K562 (cell line): ENCODE data around the gene MRPL2. TPM values are rescaled to one million over a fixed set of nuclear protein-coding genes. Genes with fewer than 3 reads are reported as not detected.
A peak's percentile ranks its signal among the peaks of the same experiment; 100 is the strongest.

Experiments
- CAMTA2 ChIP-seq: fragments of 250-450 bp; sonication (Bioruptor Pico); conservative IDR thresholded peaks from 2 replicates; pipeline ENCODE4 v1.5.1; 2022
- CEBPG ChIP-seq, 3 experiments: fragments of 200-800 bp in 1 of 3; sonication (Bioruptor generic) in 1 of 3; sonication (generic) in 1 of 3; formaldehyde crosslinking in 1 of 3; IDR thresholded peaks in 2 of 3; conservative IDR thresholded peaks in 1 of 3; 2 replicates each; pipeline versions ENCODE4 v1.6.1 to v1.8.0; 2016 to 2022; ENCODE audit warnings: missing compliant biosample characterization in 2 of 3, missing genetic modification characterization in 2 of 3, mild to moderate bottlenecking in 1 of 3, missing genetic modification reagents in 1 of 3
- FOS ChIP-seq: IDR thresholded peaks from 3 replicates; pipeline ENCODE4 v1.6.1; 2011; ENCODE audit not compliant: insufficient read length; ENCODE audit errors: extremely low read depth
- GABPB1 ChIP-seq: sonication (generic); formaldehyde crosslinking; IDR thresholded peaks from 2 replicates; pipeline ENCODE4 v1.8.0; 2022; ENCODE audit warnings: mild to moderate bottlenecking, missing genetic modification reagents
- ILF3 ChIP-seq: fragments of 450-650 bp; IDR thresholded peaks from 2 replicates; pipeline ENCODE4 v1.6.1; 2018; ENCODE audit warnings: antibody characterized with exemption, mild to moderate bottlenecking, moderate library complexity, borderline replicate concordance
- KDM1A ChIP-seq, 2 experiments: fragments of 450-650 bp; IDR thresholded peaks; 2 replicates each; pipeline ENCODE4 v1.6.1; 2016; ENCODE audit warnings: mild to moderate bottlenecking in 2 of 2
- MCM7 ChIP-seq, 2 experiments: fragments of 450-650 bp; IDR thresholded peaks; 2 replicates each; pipeline ENCODE4 v1.6.1; 2016 to 2018
- NR2F6 ChIP-seq: fragments of 450-650 bp; formaldehyde crosslinking; IDR thresholded peaks from 2 replicates; pipeline ENCODE4 v1.4.0; 2020; ENCODE audit warnings: mild to moderate bottlenecking
- NRF1 ChIP-seq, 2 experiments: fragments of 450-650 bp; IDR thresholded peaks in 1 of 2; conservative IDR thresholded peaks in 1 of 2; 2 replicates each; pipeline ENCODE4 v1.6.1; 2014; ENCODE audit warnings: mild to moderate bottlenecking in 2 of 2
- PML ChIP-seq: IDR thresholded peaks from 2 replicates; pipeline ENCODE4 v1.6.1; 2012; ENCODE audit warnings: low read length, inconsistent platforms
- RBM15 ChIP-seq: fragments of 200-400 bp; formaldehyde crosslinking; IDR thresholded peaks from 2 replicates; pipeline ENCODE4 v1.6.1; 2018; ENCODE audit warnings: mild to moderate bottlenecking, low read length, moderate library complexity; ENCODE audit not compliant: insufficient read depth
- SNIP1 ChIP-seq: fragments of 450-650 bp; IDR thresholded peaks from 2 replicates; pipeline ENCODE4 v1.7.1; 2017; ENCODE audit warnings: low read depth, mild to moderate bottlenecking
- SNRNP70 ChIP-seq: fragments of 200-400 bp; formaldehyde crosslinking; optimal IDR thresholded peaks from 2 replicates; pipeline ENCODE3; 2017; ENCODE audit warnings: low read depth, low read length
- TARDBP ChIP-seq: fragments of 450-650 bp; IDR thresholded peaks from 2 replicates; pipeline ENCODE4 v1.6.1; 2016
- TBL1XR1 ChIP-seq, 2 experiments: IDR thresholded peaks; 2 replicates each; pipeline ENCODE4 v1.6.1; 2012; ENCODE audit warnings: improper control_type of control experiment in 2 of 2, low read length in 2 of 2, mild to moderate bottlenecking in 1 of 2
- TSC22D4 ChIP-seq: fragments of 450-650 bp; IDR thresholded peaks from 2 replicates; pipeline ENCODE4 v1.6.1; 2016; ENCODE audit warnings: missing genetic modification characterization, missing biosample characterization, control low read depth
- XRCC5 ChIP-seq: fragments of 200-400 bp; formaldehyde crosslinking; IDR thresholded peaks from 2 replicates; pipeline ENCODE4 v1.6.1; 2017; ENCODE audit warnings: low read depth, mild to moderate bottlenecking, low read length
- ZBTB17 ChIP-seq: fragments of 450-650 bp; formaldehyde crosslinking; IDR thresholded peaks from 2 replicates; pipeline ENCODE4 v1.4.0; 2020; ENCODE audit warnings: mild to moderate bottlenecking
- ZC3H11A ChIP-seq: IDR thresholded peaks from 2 replicates; pipeline ENCODE4 v1.6.1; 2012; ENCODE audit warnings: low read depth, low read length, improper control_type of control experiment
- ZNF354B ChIP-seq: fragments of 250-450 bp; sonication (Bioruptor Pico); IDR thresholded peaks from 2 replicates; pipeline ENCODE4 v1.4.0; 2020
- ZNF408 ChIP-seq: fragments of 250-450 bp; sonication (Bioruptor Pico); IDR thresholded peaks from 2 replicates; pipeline ENCODE4 v1.4.0; 2020; ENCODE audit warnings: low read depth, mild to moderate bottlenecking, moderate library complexity
- polyA plus RNA-seq, 8 experiments: library from polyadenylated mRNA; depleted of rRNA in 4 of 8; stranded (reverse) in 5 of 8; unstranded in 3 of 8; fragments of >200 nt; fragmentation: Nextera tagmentation in 2 of 8; fragmentation: Illumina TruSeq in 1 of 8; extraction: Ambion mirVana in 2 of 8; extraction: Trizol in 1 of 8; gene quantifications; 2 replicates each; pipeline versions ENCODE4 v1.2.1 to v1.2.3, GENCODE V29; 2011 to 2014; ENCODE audit warnings: inconsistent platforms in 1 of 8, missing spikeins in 1 of 8
- total RNA-seq, 7 experiments: library from RNA; depleted of rRNA in 6 of 7; stranded (reverse); fragments of >200 nt in 6 of 7; fragmentation: Illumina TruSeq in 2 of 7; extraction: Trizol in 2 of 7; gene quantifications; 2 replicates each; pipeline versions ENCODE4 v1.2.1 to v1.2.3, GENCODE V29; 2011 to 2021; ENCODE audit warnings: low replicate concordance in 1 of 7
- TF ChIP-seq, protein P1 (sequence below): sonication (generic); formaldehyde crosslinking; IDR thresholded peaks from 2 replicates; pipeline ENCODE4 v1.8.0; 2022; ENCODE audit warnings: missing genetic modification reagents, mild to moderate bottlenecking, moderate library complexity, borderline replicate concordance
- TF ChIP-seq, protein P2 (sequence below): fragments of 450-650 bp; IDR thresholded peaks from 2 replicates; pipeline ENCODE4 v1.6.1; 2016; ENCODE audit warnings: borderline replicate concordance
- TF ChIP-seq, protein P3 (sequence below): sonication (generic); formaldehyde crosslinking; IDR thresholded peaks from 2 replicates; pipeline ENCODE4 v1.8.0; 2023; ENCODE audit warnings: mild to moderate bottlenecking, missing genetic modification reagents

MRPL2 gene
- total and polyA plus RNA-seq, 9 of the 15 experiments (the other 6 are each of a cell fraction or from before 2014, with no cell fraction given): 63.1 to 262 (median 121) TPM

DNA sequence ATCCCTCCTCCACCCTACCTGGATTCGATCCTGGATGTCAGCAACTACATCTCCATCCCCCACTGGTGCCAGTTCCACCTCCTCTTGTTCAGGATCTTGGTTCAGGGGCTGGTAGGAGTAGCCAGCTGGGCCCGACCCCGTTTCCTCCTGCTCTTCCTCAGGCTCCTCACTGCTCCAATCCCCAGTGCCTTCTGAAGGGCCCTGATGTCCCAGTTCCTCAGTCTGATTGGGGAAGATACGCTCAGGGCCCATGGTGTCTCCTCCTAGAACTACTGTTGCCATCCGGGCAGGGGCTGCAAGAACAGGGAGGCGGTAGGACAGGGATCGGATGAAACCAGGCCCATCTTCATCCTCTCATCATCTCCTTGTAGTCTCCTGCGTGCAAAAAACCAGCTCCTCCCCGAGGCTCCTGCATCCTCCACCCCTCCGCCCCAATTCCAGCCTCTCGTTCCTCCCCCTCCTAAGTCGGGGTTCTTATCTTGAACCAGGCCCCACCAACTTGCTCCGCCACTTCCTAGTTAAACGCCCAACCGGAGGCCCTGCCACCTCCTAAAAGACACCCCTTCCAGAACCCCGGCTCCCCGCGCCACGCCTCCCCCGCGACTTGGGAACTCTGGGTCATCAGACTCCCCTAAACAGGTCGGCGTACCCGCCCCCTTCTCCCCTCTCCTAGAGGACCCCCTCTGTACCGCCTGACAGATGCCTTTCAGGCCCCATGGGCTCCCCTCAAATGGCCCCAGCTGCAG, 46.0 kb downstream of the MRPL2 start (continued):
- no peak for TF ChIP-seq NR2F6 (CRISPR knock-in tag)
- TF ChIP-seq ZNF354B (CRISPR knock-in tag): no peak
- no peak for TF ChIP-seq NRF1 (conservative IDR thresholded peaks at IDR 0.05 in 1 of 2, IDR thresholded peaks at IDR 0.05 in 1 of 2)
- no peak for TF ChIP-seq CEBPG (CRISPR knock-in tag; IDR thresholded peaks at IDR 0.05)
- TF ChIP-seq CEBPG (tag; conservative IDR thresholded peaks at IDR 0.05 in 1 of 2, IDR thresholded peaks at IDR 0.05 in 1 of 2): no peak
- TF ChIP-seq, protein P1, sequence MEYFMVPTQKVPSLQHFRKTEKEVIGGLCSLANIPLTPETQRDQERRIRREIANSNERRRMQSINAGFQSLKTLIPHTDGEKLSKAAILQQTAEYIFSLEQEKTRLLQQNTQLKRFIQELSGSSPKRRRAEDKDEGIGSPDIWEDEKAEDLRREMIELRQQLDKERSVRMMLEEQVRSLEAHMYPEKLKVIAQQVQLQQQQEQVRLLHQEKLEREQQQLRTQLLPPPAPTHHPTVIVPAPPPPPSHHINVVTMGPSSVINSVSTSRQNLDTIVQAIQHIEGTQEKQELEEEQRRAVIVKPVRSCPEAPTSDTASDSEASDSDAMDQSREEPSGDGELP (CRISPR knock-in tag): no peak
- TF ChIP-seq SNRNP70: no peak
- TF ChIP-seq FOS: no peak
- TF ChIP-seq, protein P2, sequence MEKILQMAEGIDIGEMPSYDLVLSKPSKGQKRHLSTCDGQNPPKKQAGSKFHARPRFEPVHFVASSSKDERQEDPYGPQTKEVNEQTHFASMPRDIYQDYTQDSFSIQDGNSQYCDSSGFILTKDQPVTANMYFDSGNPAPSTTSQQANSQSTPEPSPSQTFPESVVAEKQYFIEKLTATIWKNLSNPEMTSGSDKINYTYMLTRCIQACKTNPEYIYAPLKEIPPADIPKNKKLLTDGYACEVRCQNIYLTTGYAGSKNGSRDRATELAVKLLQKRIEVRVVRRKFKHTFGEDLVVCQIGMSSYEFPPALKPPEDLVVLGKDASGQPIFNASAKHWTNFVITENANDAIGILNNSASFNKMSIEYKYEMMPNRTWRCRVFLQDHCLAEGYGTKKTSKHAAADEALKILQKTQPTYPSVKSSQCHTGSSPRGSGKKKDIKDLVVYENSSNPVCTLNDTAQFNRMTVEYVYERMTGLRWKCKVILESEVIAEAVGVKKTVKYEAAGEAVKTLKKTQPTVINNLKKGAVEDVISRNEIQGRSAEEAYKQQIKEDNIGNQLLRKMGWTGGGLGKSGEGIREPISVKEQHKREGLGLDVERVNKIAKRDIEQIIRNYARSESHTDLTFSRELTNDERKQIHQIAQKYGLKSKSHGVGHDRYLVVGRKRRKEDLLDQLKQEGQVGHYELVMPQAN: peak; percentile 84
- no peak for TF ChIP-seq GABPB1 (CRISPR knock-in tag)
- no peak for TF ChIP-seq CAMTA2
- TF ChIP-seq TSC22D4 (tag): no peak
- no peak for TF ChIP-seq TARDBP
- TF ChIP-seq SNIP1: no peak
- no peak for TF ChIP-seq ZNF408
- no peak for TF ChIP-seq ZC3H11A
- peak; percentile 12; the same call in 1 of the 2 replicates for TF ChIP-seq PML
- TF ChIP-seq ILF3: no peak
- no peak for TF ChIP-seq RBM15
- no peak for TF ChIP-seq ZBTB17 (CRISPR knock-in tag)
- no peak; a peak in 1 of 4 replicates for TF ChIP-seq KDM1A (IDR thresholded peaks at IDR 0.05)
- no peak for TF ChIP-seq MCM7 (IDR thresholded peaks at IDR 0.05)
- TF ChIP-seq, protein P3, sequence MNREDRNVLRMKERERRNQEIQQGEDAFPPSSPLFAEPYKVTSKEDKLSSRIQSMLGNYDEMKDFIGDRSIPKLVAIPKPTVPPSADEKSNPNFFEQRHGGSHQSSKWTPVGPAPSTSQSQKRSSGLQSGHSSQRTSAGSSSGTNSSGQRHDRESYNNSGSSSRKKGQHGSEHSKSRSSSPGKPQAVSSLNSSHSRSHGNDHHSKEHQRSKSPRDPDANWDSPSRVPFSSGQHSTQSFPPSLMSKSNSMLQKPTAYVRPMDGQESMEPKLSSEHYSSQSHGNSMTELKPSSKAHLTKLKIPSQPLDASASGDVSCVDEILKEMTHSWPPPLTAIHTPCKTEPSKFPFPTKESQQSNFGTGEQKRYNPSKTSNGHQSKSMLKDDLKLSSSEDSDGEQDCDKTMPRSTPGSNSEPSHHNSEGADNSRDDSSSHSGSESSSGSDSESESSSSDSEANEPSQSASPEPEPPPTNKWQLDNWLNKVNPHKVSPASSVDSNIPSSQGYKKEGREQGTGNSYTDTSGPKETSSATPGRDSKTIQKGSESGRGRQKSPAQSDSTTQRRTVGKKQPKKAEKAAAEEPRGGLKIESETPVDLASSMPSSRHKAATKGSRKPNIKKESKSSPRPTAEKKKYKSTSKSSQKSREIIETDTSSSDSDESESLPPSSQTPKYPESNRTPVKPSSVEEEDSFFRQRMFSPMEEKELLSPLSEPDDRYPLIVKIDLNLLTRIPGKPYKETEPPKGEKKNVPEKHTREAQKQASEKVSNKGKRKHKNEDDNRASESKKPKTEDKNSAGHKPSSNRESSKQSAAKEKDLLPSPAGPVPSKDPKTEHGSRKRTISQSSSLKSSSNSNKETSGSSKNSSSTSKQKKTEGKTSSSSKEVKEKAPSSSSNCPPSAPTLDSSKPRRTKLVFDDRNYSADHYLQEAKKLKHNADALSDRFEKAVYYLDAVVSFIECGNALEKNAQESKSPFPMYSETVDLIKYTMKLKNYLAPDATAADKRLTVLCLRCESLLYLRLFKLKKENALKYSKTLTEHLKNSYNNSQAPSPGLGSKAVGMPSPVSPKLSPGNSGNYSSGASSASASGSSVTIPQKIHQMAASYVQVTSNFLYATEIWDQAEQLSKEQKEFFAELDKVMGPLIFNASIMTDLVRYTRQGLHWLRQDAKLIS (CRISPR knock-in tag): no peak
- no peak for TF ChIP-seq TBL1XR1 (IDR thresholded peaks at IDR 0.05; ENCODE audit: low read length in 2 of 2)
- TF ChIP-seq XRCC5: no peak
